GM23338 (cell line): Measurements from ENCODE around the gene CASP10.

Experiments
- ETS1 ChIP-seq: IDR thresholded peaks from 2 replicates; pipeline ENCODE4 v1.6.1; 2016; ENCODE audit warnings: antibody characterized with exemption
- EZH2 ChIP-seq: fragments of 200-600 bp; sonication (generic); IDR thresholded peaks from one replicate; pipeline ENCODE4 v1.8.0; 2017; ENCODE audit warnings: antibody characterized with exemption, mild to moderate bottlenecking, low read depth; ENCODE audit not compliant: unreplicated experiment
- JUNB ChIP-seq: IDR thresholded peaks from one replicate; pipeline ENCODE4 v1.6.1; 2016; ENCODE audit warnings: antibody characterized with exemption; ENCODE audit not compliant: unreplicated experiment
- POLR2AphosphoS5 ChIP-seq: IDR thresholded peaks from 2 replicates; pipeline ENCODE4 v1.6.1; 2016; ENCODE audit warnings: antibody characterized with exemption, low read depth
- STAT1 ChIP-seq: IDR thresholded peaks from one replicate; pipeline ENCODE4 v1.6.1; 2016; ENCODE audit warnings: antibody characterized with exemption; ENCODE audit not compliant: unreplicated experiment
- TF ChIP-seq, protein P1 (sequence below), 2 experiments: fragments of 200-600 bp in 1 of 2; sonication (generic) in 1 of 2; conservative IDR thresholded peaks; 2 replicates each; pipeline versions ENCODE4 v1.5.1 to v1.6.1; 2016 to 2017; ENCODE audit warnings: antibody characterized with exemption in 2 of 2, low read depth in 2 of 2, mild to moderate bottlenecking in 2 of 2, moderate library complexity in 1 of 2

GRCh38 chr2:201232467-201232815, 49.5 kb downstream of the CASP10 start:
- TF ChIP-seq, protein P1, sequence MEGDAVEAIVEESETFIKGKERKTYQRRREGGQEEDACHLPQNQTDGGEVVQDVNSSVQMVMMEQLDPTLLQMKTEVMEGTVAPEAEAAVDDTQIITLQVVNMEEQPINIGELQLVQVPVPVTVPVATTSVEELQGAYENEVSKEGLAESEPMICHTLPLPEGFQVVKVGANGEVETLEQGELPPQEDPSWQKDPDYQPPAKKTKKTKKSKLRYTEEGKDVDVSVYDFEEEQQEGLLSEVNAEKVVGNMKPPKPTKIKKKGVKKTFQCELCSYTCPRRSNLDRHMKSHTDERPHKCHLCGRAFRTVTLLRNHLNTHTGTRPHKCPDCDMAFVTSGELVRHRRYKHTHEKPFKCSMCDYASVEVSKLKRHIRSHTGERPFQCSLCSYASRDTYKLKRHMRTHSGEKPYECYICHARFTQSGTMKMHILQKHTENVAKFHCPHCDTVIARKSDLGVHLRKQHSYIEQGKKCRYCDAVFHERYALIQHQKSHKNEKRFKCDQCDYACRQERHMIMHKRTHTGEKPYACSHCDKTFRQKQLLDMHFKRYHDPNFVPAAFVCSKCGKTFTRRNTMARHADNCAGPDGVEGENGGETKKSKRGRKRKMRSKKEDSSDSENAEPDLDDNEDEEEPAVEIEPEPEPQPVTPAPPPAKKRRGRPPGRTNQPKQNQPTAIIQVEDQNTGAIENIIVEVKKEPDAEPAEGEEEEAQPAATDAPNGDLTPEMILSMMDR (conservative IDR thresholded peaks at IDR 0.05; ENCODE audit: low read depth in 2 of 2) = no peak
- TF ChIP-seq STAT1 (no peak), ETS1 (no peak), POLR2AphosphoS5 (no peak), JUNB (no peak), EZH2 (no peak)
